HepG2 (cell line): ENCODE data around the gene DEDD2. TPM values are rescaled to one million over a fixed set of nuclear protein-coding genes. Genes with fewer than 3 reads are reported as not detected.

ENCODE experiments used
- ATAC-seq: fragments of 200-7000 bp; cut with Tn5 transposase; 3 replicates; pipeline ENCODE4 v1.9.1; 2020; ENCODE audit warnings: mild to moderate bottlenecking, moderate library complexity
- BruUV-seq: library from RNA; stranded (reverse); fragments of 400-500 nt; replicated peaks from 2 replicates; lab custom pipeline; 2021; lab: Mats Ljungman, UMichigan
- CTCF ChIA-PET: fragments of 300-600 bp; formaldehyde crosslinking; extraction: SDS; loops from one replicate; lab custom pipeline; 2021; ENCODE audit warnings: low total read pairs, inconsistent platforms, low intra/inter-chr PET ratio; lab: Yijun Ruan, JAX
- POLR2A ChIA-PET: fragments of 350-600 bp; sonication (Branson Sonifier 250); formaldehyde crosslinking; loops from one replicate; lab custom pipeline; 2020; ENCODE audit warnings: antibody characterized with exemption, inconsistent platforms; lab: Yijun Ruan, JAX
- DNase-seq: peaks from one replicate; pipeline ENCODE4 v3.0.0-alpha.2; 2015; ENCODE audit warnings: low spot score
- FAIRE-seq: peaks from 3 replicates; lab custom pipeline; 2011; peaks lifted over from hg19 to GRCh38; lab: Jason Lieb, UNC
- H2AFZ ChIP-seq: one replicate; pipeline ENCODE4 v1.6.1; 2011; ENCODE audit warnings: low read length, inconsistent platforms
- H3K27ac ChIP-seq: fragments of 300-600 bp; 3 replicates; pipeline ENCODE4 v1.8.0; 2011; ENCODE audit warnings: mixed run types, mild to moderate bottlenecking, mixed read lengths, low read length, inconsistent platforms; ENCODE audit not compliant: insufficient read depth; ENCODE audit errors: extremely low read length
- H3K27me3 ChIP-seq, 2 experiments: fragments of 200-600 bp in 1 of 2; 2 replicates in 1 of 2; 3 replicates in 1 of 2; pipeline versions ENCODE4 v1.6.0 to v1.8.0; 2011; ENCODE audit warnings: low read length in 2 of 2, mild to moderate bottlenecking in 2 of 2, moderate library complexity in 2 of 2, inconsistent platforms in 1 of 2; ENCODE audit not compliant: insufficient read depth in 2 of 2, control insufficient read depth in 1 of 2
- H3K36me3 ChIP-seq, 2 experiments: fragments of 200-600 bp in 1 of 2; replicated peaks in 1 of 2; 2 replicates in 1 of 2; 3 replicates in 1 of 2; pipeline versions ENCODE4 v1.5.1 to v1.8.0; 2011; ENCODE audit warnings: low read length in 2 of 2, inconsistent platforms in 1 of 2; ENCODE audit not compliant: insufficient read depth in 2 of 2, control insufficient read depth in 1 of 2
- H3K4me1 ChIP-seq: 2 replicates; pipeline ENCODE4 v1.5.1; 2012; ENCODE audit warnings: low read length, inconsistent platforms; ENCODE audit not compliant: insufficient read depth
- H3K4me2 ChIP-seq: 2 replicates; pipeline ENCODE4 v1.6.0; 2011; ENCODE audit warnings: low read depth, low read length, inconsistent platforms
- H3K4me3 ChIP-seq, 3 experiments: fragments of 200-600 bp in 1 of 3; sonication (generic), shearing (Covaris generic) in 1 of 3; replicated peaks in 1 of 3; 2 replicates each; pipeline ENCODE4 v1.5.1; 2011 to 2016; ENCODE audit warnings: low read length in 3 of 3, inconsistent platforms in 2 of 3, low read depth in 2 of 3, mild to moderate bottlenecking in 2 of 3, control low read depth in 1 of 3, mixed read lengths in 1 of 3; ENCODE audit not compliant: insufficient read depth in 1 of 3
- H3K79me2 ChIP-seq: one replicate; pipeline ENCODE4 v1.6.1; 2011; ENCODE audit warnings: low read length, inconsistent platforms; ENCODE audit not compliant: insufficient read depth
- H3K9ac ChIP-seq: 2 replicates; pipeline ENCODE4 v1.6.0; 2011; ENCODE audit warnings: mild to moderate bottlenecking, low read depth, low read length, inconsistent platforms; ENCODE audit not compliant: insufficient read depth
- H3K9me3 ChIP-seq: 2 replicates; pipeline ENCODE4 v1.5.1; 2012; ENCODE audit warnings: mild to moderate bottlenecking, low read length
- H4K20me1 ChIP-seq: 2 replicates; pipeline ENCODE4 v1.6.0; 2011; ENCODE audit warnings: inconsistent platforms, mild to moderate bottlenecking, low read length, moderate library complexity; ENCODE audit not compliant: insufficient read depth
- CCAR2 ChIP-seq: fragments of 200-400 bp; formaldehyde crosslinking; optimal IDR thresholded peaks from 2 replicates; pipeline ENCODE3; 2018; ENCODE audit warnings: low read depth, mild to moderate bottlenecking, low read length, moderate library complexity
- KAT8 ChIP-seq: IDR thresholded peaks from 2 replicates; pipeline ENCODE4 v1.6.1; 2016; ENCODE audit warnings: missing genetic modification reagents, missing compliant biosample characterization
- NR0B2 ChIP-seq: sonication (generic); formaldehyde crosslinking; IDR thresholded peaks from 2 replicates; pipeline ENCODE4 v1.4.0; 2020; ENCODE audit warnings: mild to moderate bottlenecking, missing genetic modification reagents
- PATZ1 ChIP-seq: sonication (generic); formaldehyde crosslinking; IDR thresholded peaks from 2 replicates; pipeline ENCODE4 v1.4.0; 2020; ENCODE audit warnings: missing genetic modification reagents
- POLR2G ChIP-seq: fragments of 200-400 bp; formaldehyde crosslinking; IDR thresholded peaks from 2 replicates; pipeline ENCODE4 v1.6.1; 2018; ENCODE audit warnings: mild to moderate bottlenecking, low read depth, low read length, moderate library complexity
- RELA ChIP-seq: sonication (generic); formaldehyde crosslinking; IDR thresholded peaks from 2 replicates; pipeline ENCODE4 v1.4.0; 2020; ENCODE audit warnings: missing genetic modification reagents
- SOX5 ChIP-seq: IDR thresholded peaks from 2 replicates; pipeline ENCODE4 v1.6.1; 2016; ENCODE audit warnings: borderline replicate concordance
- TAF15 ChIP-seq: fragments of 200-400 bp; formaldehyde crosslinking; IDR thresholded peaks from one replicate; pipeline ENCODE4 v1.6.1; 2018; ENCODE audit warnings: mild to moderate bottlenecking, low read depth, low read length; ENCODE audit not compliant: poor library complexity, severe bottlenecking
- TRIM24 ChIP-seq: sonication (generic); formaldehyde crosslinking; IDR thresholded peaks from 2 replicates; pipeline ENCODE4 v1.8.0; 2022; ENCODE audit warnings: mild to moderate bottlenecking, missing genetic modification reagents
- U2AF1 ChIP-seq: fragments of 200-400 bp; formaldehyde crosslinking; optimal IDR thresholded peaks from 2 replicates; pipeline ENCODE3; 2017; ENCODE audit warnings: mild to moderate bottlenecking, low read depth, low read length
- ZMYM3 ChIP-seq: sonication (generic); formaldehyde crosslinking; IDR thresholded peaks from 2 replicates; pipeline ENCODE4 v1.5.1; 2020; ENCODE audit warnings: mild to moderate bottlenecking, missing genetic modification reagents
- ZNF292 ChIP-seq: sonication (generic); formaldehyde crosslinking; IDR thresholded peaks from 2 replicates; pipeline ENCODE4 v1.8.1; 2022; ENCODE audit warnings: mild to moderate bottlenecking, low read depth, missing genetic modification reagents, borderline replicate concordance
- ZNF354B ChIP-seq: sonication (generic); formaldehyde crosslinking; IDR thresholded peaks from 2 replicates; pipeline ENCODE4 v1.8.0; 2022; ENCODE audit warnings: mild to moderate bottlenecking, missing genetic modification reagents
- ZNF550 ChIP-seq: sonication (generic); formaldehyde crosslinking; IDR thresholded peaks from 2 replicates; pipeline ENCODE4 v1.4.0; 2020; ENCODE audit warnings: mild to moderate bottlenecking, missing genetic modification reagents, borderline replicate concordance
- ZNF687 ChIP-seq: sonication (generic); formaldehyde crosslinking; IDR thresholded peaks from 2 replicates; pipeline ENCODE4 v1.5.1; 2020; ENCODE audit warnings: mild to moderate bottlenecking, missing genetic modification reagents, moderate library complexity
- ZSCAN21 ChIP-seq: sonication (generic); formaldehyde crosslinking; IDR thresholded peaks from 2 replicates; pipeline ENCODE4 v1.8.0; 2022; ENCODE audit warnings: mild to moderate bottlenecking, missing genetic modification reagents, moderate library complexity, borderline replicate concordance
- WGBS: methylation state at CpG from one replicate; pipeline ENCODE4 v1.1.6; 2017; ENCODE audit warnings: low lambda C conversion rate; 5-methylcytosine and 5-hydroxymethylcytosine counted together
- in situ Hi-C: cut with HindIII; loops from 2 replicates; pipeline ENCODE4 v1.10.0; 2017; ENCODE audit warnings: low pct_unique_long_range_greater_than_20kb; ENCODE audit not compliant: extremely low pct_ligation_motif_present
- intact Hi-C: fragments of 100-400 bp; cut with micrococcal nuclease; formaldehyde crosslinking; loops from one replicate; pipeline ENCODE4 v1.10.0; 2022; ENCODE audit not compliant: unreplicated experiment
- polyA plus RNA-seq, 8 experiments: library from polyadenylated mRNA; depleted of rRNA in 3 of 8; stranded (reverse) in 7 of 8; unstranded in 1 of 8; fragments of >200 nt; fragmentation: Illumina TruSeq in 4 of 8; extraction: Trizol in 4 of 8; gene quantifications; 2 replicates each; pipeline versions ENCODE4 v1.2.1 to v1.2.3, GENCODE V29; 2011 to 2016; ENCODE audit warnings: low read depth in 4 of 8, missing spikeins in 1 of 8, mixed read lengths in 1 of 8; ENCODE audit not compliant: insufficient read depth in 1 of 8
- total RNA-seq, 5 experiments: library from RNA; depleted of rRNA; stranded (reverse); fragments of >200 nt; fragmentation: Illumina TruSeq; extraction: Trizol; gene quantifications; 2 replicates each; pipeline ENCODE4 v1.2.3, GENCODE V29; 2016; ENCODE audit warnings: low read depth in 1 of 5

The DEDD2 gene
- total and polyA plus RNA-seq, 2 of the 13 experiments (the other 11 are each of a cell fraction or from before 2014, with no cell fraction given), result 19.2 to 24.7 TPM

- Histone ChIP-seq H3K27me3 (no peaks in the 10 kb centered on the region; a peak in 1 of 5 replicates), H3K9ac (no peak overlapping the region), H4K20me1 (peaks cover 50% of the 10 kb centered on the region), H3K4me3 (no peak overlapping the region), H3K36me3 (peaks cover 7 to 32% of the 10 kb centered on the region in 2 experiments; a peak in 3 of 5 replicates), H3K4me1 (peaks cover 70% of the 10 kb centered on the region), H2AFZ (no peak overlapping the region), H3K9me3 (no peaks in the 10 kb centered on the region), H3K27ac (no peak overlapping the region), H3K79me2 (peaks cover 35% of the 10 kb centered on the region), H3K4me2 (no peak overlapping the region)
- FAIRE-seq, result no peak
- intact Hi-C loops, result no loop called here
- BruUV-seq, result no TSS peak
- in situ Hi-C loops, result no loop called here
- 97% methylated on average over 40 of the region's 41 CpGs for WGBS
- ChIA-PET CTCF (no interaction called here), POLR2A (interaction anchor here (0.5 to 6.6 kb wide), 4 partner anchors 11 to 57 kb away, joined by 3 to 117 read pairs (median 14); no protein-coding TSS in a partner anchor)
- no peak for ATAC-seq
- DNase-seq, result no peak
- TF ChIP-seq U2AF1 (no peak), TAF15 (peak; percentile 68), PATZ1 (CRISPR knock-in tag) (0 out of 2 replicates have a peak, but pooled peaks have one; percentile 38), KAT8 (CRISPR knock-in tag) (no peak), ZNF292 (CRISPR knock-in tag) (no peak), ZNF687 (CRISPR knock-in tag) (peak; percentile 27; the same call in 1 of the 2 replicates), POLR2G (peak; percentile 57), CCAR2 (no peak), ZNF550 (no peak), RELA (no peak), SOX5 (CRISPR knock-in tag) (no peak), NR0B2 (CRISPR knock-in tag) (no peak), ZNF354B (CRISPR knock-in tag) (no peak), TRIM24 (CRISPR knock-in tag) (no peak), ZSCAN21 (no peak), ZMYM3 (CRISPR knock-in tag) (no peak)
These were observed 31.0 kb upstream of the DEDD2 start for GRCh38 chr19:42248270-42249148.
